ENCODE data around the gene GPR3.
"Not testable (repeated sequence)": the region's sequence is repeated elsewhere in the genome, so short reads cannot be mapped to it uniquely, and the experiment has no call there.

The GPR3 gene

GRCh38 chr1:27428316-27429028, 36.0 kb downstream of the GPR3 start:
- no peak for DNase-seq (ENCODE audit: low spot score)

GRCh38 chr1:27429029-27429425, 36.6 kb downstream of the GPR3 start:
- no peak for DNase-seq (ENCODE audit: low spot score)

GRCh38 chr1:27430903-27431600, 38.6 kb downstream of the GPR3 start:
- no peak for DNase-seq (ENCODE audit: low spot score)

- no peak for DNase-seq (ENCODE audit: low spot score)
Observed at GRCh38 chr1:27431601-27431940, 39.1 kb downstream of the GPR3 start.

- not testable (repeated sequence) for DNase-seq (ENCODE audit: low spot score)
Observed at GRCh38 chr1:27432725-27433124, 40.3 kb downstream of the GPR3 start.

GRCh38 chr1:27433706-27434105, 41.3 kb downstream of the GPR3 start:
- DNase-seq (ENCODE audit: low spot score): no peak

GRCh38 chr1:27435566-27436203, 43.3 kb downstream of the GPR3 start:
- DNase-seq (ENCODE audit: low spot score): no peak

- peak; percentile 73 for DNase-seq (ENCODE audit: low spot score)
Observed at GRCh38 chr1:27436204-27437159, 44.1 kb downstream of the GPR3 start.

GRCh38 chr1:27438621-27439061, 46.2 kb downstream of the GPR3 start:
- no peak for DNase-seq (ENCODE audit: low spot score)

GRCh38 chr1:27439150-27439549, 46.7 kb downstream of the GPR3 start:
- DNase-seq (ENCODE audit: low spot score): no peak

GRCh38 chr1:27444632-27445031, 52.2 kb downstream of the GPR3 start:
- no peak for DNase-seq (ENCODE audit: low spot score)

Data from hepatic stellate cell (primary cell).